Karpas-422 (cell line): ENCODE data around the gene TRIM22. TPM values are rescaled to one million over a fixed set of nuclear protein-coding genes. Genes with fewer than 3 reads are reported as not detected.

Experiments
- DNase-seq: peaks from one replicate; pipeline ENCODE4 v3.0.0-alpha.2; 2015
- H2AFZ ChIP-seq: fragments of 200-600 bp; sonication (generic); 2 replicates; pipeline ENCODE4 v1.6.1; 2014; ENCODE audit warnings: antibody characterized with exemption, low read length, mixed read lengths
- H3K27ac ChIP-seq: fragments of 200-600 bp; sonication (generic); 2 replicates; pipeline ENCODE4 v1.5.1; 2014; ENCODE audit warnings: mild to moderate bottlenecking, low read length, moderate library complexity
- H3K27me3 ChIP-seq: fragments of 200-600 bp; sonication (generic); 2 replicates; pipeline ENCODE4 v1.6.1; 2014; ENCODE audit warnings: low read length, mixed read lengths
- H3K36me3 ChIP-seq: fragments of 200-600 bp; sonication (generic); 2 replicates; pipeline ENCODE4 v1.6.1; 2014; ENCODE audit warnings: low read length, mixed read lengths; ENCODE audit not compliant: insufficient read depth
- H3K4me1 ChIP-seq: fragments of 200-600 bp; sonication (generic); 2 replicates; pipeline ENCODE4 v1.6.1; 2014; ENCODE audit warnings: mild to moderate bottlenecking, low read length, mixed read lengths
- H3K4me2 ChIP-seq: fragments of 200-600 bp; sonication (generic); 2 replicates; pipeline ENCODE4 v1.6.1; 2014; ENCODE audit warnings: low read length, low read depth, mild to moderate bottlenecking; ENCODE audit not compliant: poor library complexity, severe bottlenecking
- H3K4me3 ChIP-seq: fragments of 200-600 bp; sonication (generic); 2 replicates; pipeline ENCODE4 v1.5.1; 2014; ENCODE audit warnings: mild to moderate bottlenecking, antibody characterized with exemption, low read length, mixed read lengths
- H3K79me2 ChIP-seq: fragments of 200-600 bp; sonication (generic); 2 replicates; pipeline ENCODE4 v1.6.1; 2014; ENCODE audit warnings: mild to moderate bottlenecking, low read length, mixed read lengths
- H3K9ac ChIP-seq: fragments of 200-600 bp; sonication (generic); 2 replicates; pipeline ENCODE4 v1.6.0; 2014; ENCODE audit warnings: low read length
- H3K9me2 ChIP-seq: fragments of 200-600 bp; sonication (generic), shearing (Covaris generic); replicated peaks from 2 replicates; pipeline ENCODE4 v1.6.0; 2014; ENCODE audit warnings: mild to moderate bottlenecking, low read length, moderate library complexity; ENCODE audit not compliant: insufficient read depth
- H3K9me3 ChIP-seq: fragments of 300-700, 200-600 bp; sonication (generic); 2 replicates; pipeline ENCODE4 v1.6.1; 2014; ENCODE audit warnings: low read length, mixed read lengths
- H4K20me1 ChIP-seq: fragments of 200-600 bp; sonication (generic); 2 replicates; pipeline ENCODE4 v1.6.1; 2014; ENCODE audit warnings: mild to moderate bottlenecking, antibody characterized with exemption, low read length, low read depth; ENCODE audit not compliant: insufficient read depth
- total RNA-seq: library from RNA; depleted of rRNA; stranded (reverse); fragments of >200 nt; shearing (Covaris generic); gene quantifications from 2 replicates; pipeline ENCODE4 v1.2.3, GENCODE V29; 2014; ENCODE audit warnings: low replicate concordance

Gene TRIM22
- total RNA-seq, 1 experiment from 2014 or later = 112 TPM

GRCh38 chr11:5694642-5695041 is 5.1 kb downstream of the TRIM22 start:
- no peaks in the 10 kb centered on the region for H4K20me1 ChIP-seq
- H3K27ac ChIP-seq = no peak overlapping the region
- no peak overlapping the region for H3K9ac ChIP-seq
- DNase-seq = no peak
- H3K4me3 ChIP-seq = no peak overlapping the region
- no peak overlapping the region for H2AFZ ChIP-seq
- H3K4me1 ChIP-seq = peaks cover 28% of the 10 kb centered on the region
- H3K4me2 ChIP-seq = no peak overlapping the region
- no peaks in the 10 kb centered on the region for H3K9me3 ChIP-seq
- peaks cover 46% of the 10 kb centered on the region for H3K79me2 ChIP-seq
- H3K36me3 ChIP-seq = peaks cover 27% of the 10 kb centered on the region; the same call in 1 of the 2 replicates
- no peaks in the 10 kb centered on the region for H3K9me2 ChIP-seq
- H3K27me3 ChIP-seq = no peaks in the 10 kb centered on the region

GRCh38 chr11:5695580-5695979 is 6.0 kb downstream of the TRIM22 start:
- Histone ChIP-seq H3K4me2 (no peak overlapping the region), H3K36me3 (peaks cover 35% of the 10 kb centered on the region; the same call in 1 of the 2 replicates), H3K4me3 (no peak overlapping the region), H3K9me3 (no peaks in the 10 kb centered on the region), H2AFZ (no peak overlapping the region), H3K79me2 (peaks cover 39% of the 10 kb centered on the region), H3K4me1 (peaks cover 27% of the 10 kb centered on the region), H3K27me3 (no peaks in the 10 kb centered on the region), H3K9me2 (no peaks in the 10 kb centered on the region), H4K20me1 (no peaks in the 10 kb centered on the region), H3K9ac (no peak overlapping the region), H3K27ac (no peak overlapping the region)
- DNase-seq = no peak

GRCh38 chr11:5696210-5696609 is 6.6 kb downstream of the TRIM22 start:
- no peak overlapping the region for H3K27ac ChIP-seq
- H3K4me2 ChIP-seq = no peak overlapping the region
- no peak overlapping the region for H3K9ac ChIP-seq
- no peaks in the 10 kb centered on the region for H3K9me3 ChIP-seq
- H3K4me3 ChIP-seq = no peak overlapping the region
- H3K79me2 ChIP-seq = peaks cover 35% of the 10 kb centered on the region
- H2AFZ ChIP-seq = no peak overlapping the region
- DNase-seq = no peak
- H3K9me2 ChIP-seq = no peaks in the 10 kb centered on the region
- no peaks in the 10 kb centered on the region for H4K20me1 ChIP-seq
- H3K4me1 ChIP-seq = peaks cover 24% of the 10 kb centered on the region
- H3K36me3 ChIP-seq = peaks cover 38% of the 10 kb centered on the region; the same call in 1 of the 2 replicates
- H3K27me3 ChIP-seq = no peaks in the 10 kb centered on the region

GRCh38 chr11:5698281-5698680 is 8.7 kb downstream of the TRIM22 start:
- Histone ChIP-seq H4K20me1 (no peaks in the 10 kb centered on the region), H3K9me3 (no peaks in the 10 kb centered on the region), H3K4me3 (no peak overlapping the region), H2AFZ (no peak overlapping the region), H3K36me3 (peaks cover 48% of the 10 kb centered on the region; the same call in 1 of the 2 replicates), H3K4me2 (no peak overlapping the region), H3K9ac (no peak overlapping the region), H3K4me1 (peaks cover 12% of the 10 kb centered on the region; the same call in 1 of the 2 replicates), H3K27ac (no peak overlapping the region), H3K79me2 (peaks cover 29% of the 10 kb centered on the region), H3K9me2 (no peaks in the 10 kb centered on the region), H3K27me3 (no peaks in the 10 kb centered on the region)
- DNase-seq = peak; percentile 16

GRCh38 chr11:5700421-5701054 is 10.9 kb downstream of the TRIM22 start:
- Histone ChIP-seq H3K79me2 (peaks cover 21% of the 10 kb centered on the region), H3K27ac (no peak overlapping the region), H2AFZ (no peak overlapping the region), H4K20me1 (no peaks in the 10 kb centered on the region), H3K4me3 (no peak overlapping the region), H3K9me3 (no peaks in the 10 kb centered on the region), H3K4me1 (no peaks in the 10 kb centered on the region; the same call in 1 of the 2 replicates), H3K36me3 (peaks cover 60% of the 10 kb centered on the region), H3K27me3 (no peaks in the 10 kb centered on the region), H3K9me2 (no peaks in the 10 kb centered on the region), H3K4me2 (no peak overlapping the region), H3K9ac (no peak overlapping the region)
- DNase-seq = no peak

- no peak overlapping the region for H3K27ac ChIP-seq
- peaks cover 21% of the 10 kb centered on the region for H3K79me2 ChIP-seq
- H3K9ac ChIP-seq = no peak overlapping the region
- no peak overlapping the region for H3K4me2 ChIP-seq
- no peak overlapping the region for H3K4me3 ChIP-seq
- H3K4me1 ChIP-seq = no peaks in the 10 kb centered on the region
- DNase-seq = no peak
- no peaks in the 10 kb centered on the region for H3K9me2 ChIP-seq
- H3K36me3 ChIP-seq = peaks cover 63% of the 10 kb centered on the region
- no peak overlapping the region for H2AFZ ChIP-seq
- no peaks in the 10 kb centered on the region for H3K27me3 ChIP-seq
- no peaks in the 10 kb centered on the region for H4K20me1 ChIP-seq
- H3K9me3 ChIP-seq = no peaks in the 10 kb centered on the region
Observed at GRCh38 chr11:5701055-5701577, 11.5 kb downstream of the TRIM22 start.

GRCh38 chr11:5703741-5704536 is 14.3 kb downstream of the TRIM22 start:
- Histone ChIP-seq H3K9ac (no peak overlapping the region), H3K36me3 (peaks cover 60% of the 10 kb centered on the region), H3K27me3 (no peaks in the 10 kb centered on the region), H3K27ac (no peak overlapping the region), H3K79me2 (peaks cover 21% of the 10 kb centered on the region), H3K4me2 (no peak overlapping the region), H2AFZ (no peak overlapping the region), H3K4me3 (no peak overlapping the region), H3K9me2 (no peaks in the 10 kb centered on the region), H4K20me1 (no peaks in the 10 kb centered on the region), H3K9me3 (no peaks in the 10 kb centered on the region), H3K4me1 (no peaks in the 10 kb centered on the region)
- no peak for DNase-seq

GRCh38 chr11:5705688-5706087 is 16.1 kb downstream of the TRIM22 start:
- Histone ChIP-seq H4K20me1 (no peaks in the 10 kb centered on the region), H3K27ac (no peak overlapping the region), H2AFZ (no peak overlapping the region), H3K9me2 (no peaks in the 10 kb centered on the region), H3K4me3 (no peak overlapping the region), H3K27me3 (no peaks in the 10 kb centered on the region), H3K9ac (no peak overlapping the region), H3K79me2 (peaks cover 18% of the 10 kb centered on the region), H3K4me1 (no peaks in the 10 kb centered on the region), H3K36me3 (peaks cover 57% of the 10 kb centered on the region), H3K9me3 (no peaks in the 10 kb centered on the region), H3K4me2 (no peak overlapping the region)
- no peak for DNase-seq
